ENCODE measurements around the gene RNF14. TPM values are rescaled to one million over a fixed set of nuclear protein-coding genes. Genes with fewer than 3 reads are reported as not detected.

The RNF14 gene
- total and polyA plus RNA-seq, 2 donors (not counting 3 experiments of a cell fraction or from before 2014, with no cell fraction given): 23.5 to 55.9 TPM

DNA sequence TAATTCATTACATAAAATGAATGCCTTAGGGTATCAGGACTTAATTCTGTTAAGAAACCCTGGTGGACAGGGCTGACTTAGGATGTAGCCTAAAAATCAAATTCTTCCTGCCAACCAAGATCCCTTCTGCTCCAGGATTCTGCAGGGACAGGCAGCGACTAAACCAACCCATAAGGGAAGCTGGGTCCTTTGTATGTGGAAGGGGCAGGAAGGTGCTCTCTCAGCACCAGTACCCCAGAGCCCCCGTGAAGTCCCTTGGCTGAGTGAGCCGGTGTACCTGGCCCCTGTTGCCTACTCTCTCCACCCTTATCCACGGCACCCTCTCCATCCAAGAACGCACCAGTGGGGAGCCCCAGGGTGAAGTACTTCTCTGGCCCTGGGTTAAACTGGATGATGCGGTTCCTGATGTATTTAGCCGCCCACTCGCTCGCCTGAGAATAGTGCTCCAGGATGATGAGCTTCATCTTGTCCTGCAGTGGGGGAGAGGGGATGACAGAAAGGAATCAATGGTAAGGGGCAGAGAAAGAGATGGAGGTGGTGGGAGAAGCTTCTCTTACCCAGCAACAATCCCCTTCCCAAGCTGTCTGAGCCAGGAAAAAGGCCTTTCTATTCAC lies 42.8 kb downstream of the RNF14 start:
- no peak for TF ChIP-seq POLR2A (IDR thresholded peaks at IDR 0.05; ENCODE audit: low read depth, low read length)
- TF ChIP-seq GATA2 (IDR thresholded peaks at IDR 0.05; ENCODE audit: insufficient read depth, insufficient read length, low read depth, low read length): no peak
- TF ChIP-seq, protein P1, sequence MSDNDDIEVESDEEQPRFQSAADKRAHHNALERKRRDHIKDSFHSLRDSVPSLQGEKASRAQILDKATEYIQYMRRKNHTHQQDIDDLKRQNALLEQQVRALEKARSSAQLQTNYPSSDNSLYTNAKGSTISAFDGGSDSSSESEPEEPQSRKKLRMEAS (IDR thresholded peaks at IDR 0.05; ENCODE audit: insufficient read depth, insufficient read length): no peak
- TF ChIP-seq EZH2 (IDR thresholded peaks at IDR 0.05; ENCODE audit: borderline replicate concordance, low read depth, low read length, severe bottlenecking): no peak
- TF ChIP-seq MYC (IDR thresholded peaks at IDR 0.05; ENCODE audit: low read depth, low read length): no peak
- no peak for TF ChIP-seq JUN (IDR thresholded peaks at IDR 0.05; ENCODE audit: borderline replicate concordance, insufficient read depth, insufficient read length, low read depth)
- TF ChIP-seq, protein P2, sequence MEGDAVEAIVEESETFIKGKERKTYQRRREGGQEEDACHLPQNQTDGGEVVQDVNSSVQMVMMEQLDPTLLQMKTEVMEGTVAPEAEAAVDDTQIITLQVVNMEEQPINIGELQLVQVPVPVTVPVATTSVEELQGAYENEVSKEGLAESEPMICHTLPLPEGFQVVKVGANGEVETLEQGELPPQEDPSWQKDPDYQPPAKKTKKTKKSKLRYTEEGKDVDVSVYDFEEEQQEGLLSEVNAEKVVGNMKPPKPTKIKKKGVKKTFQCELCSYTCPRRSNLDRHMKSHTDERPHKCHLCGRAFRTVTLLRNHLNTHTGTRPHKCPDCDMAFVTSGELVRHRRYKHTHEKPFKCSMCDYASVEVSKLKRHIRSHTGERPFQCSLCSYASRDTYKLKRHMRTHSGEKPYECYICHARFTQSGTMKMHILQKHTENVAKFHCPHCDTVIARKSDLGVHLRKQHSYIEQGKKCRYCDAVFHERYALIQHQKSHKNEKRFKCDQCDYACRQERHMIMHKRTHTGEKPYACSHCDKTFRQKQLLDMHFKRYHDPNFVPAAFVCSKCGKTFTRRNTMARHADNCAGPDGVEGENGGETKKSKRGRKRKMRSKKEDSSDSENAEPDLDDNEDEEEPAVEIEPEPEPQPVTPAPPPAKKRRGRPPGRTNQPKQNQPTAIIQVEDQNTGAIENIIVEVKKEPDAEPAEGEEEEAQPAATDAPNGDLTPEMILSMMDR (IDR thresholded peaks at IDR 0.05; ENCODE audit: extremely low read depth in 1 of 2, insufficient read depth in 1 of 2, low read depth in 1 of 2, low read length in 2 of 2): no peak
- no peak for TF ChIP-seq FOS (IDR thresholded peaks at IDR 0.05; ENCODE audit: borderline replicate concordance, insufficient read depth, low read length)
- TF ChIP-seq POLR2AphosphoS5 (IDR thresholded peaks at IDR 0.05; ENCODE audit: insufficient read depth, low read depth, low read length): no peak
- Histone ChIP-seq H3K9me3 (replicated peaks; ENCODE audit: control insufficient read depth, insufficient read depth, low read length) (no peaks in the 10 kb centered on the region), H3K36me3 (ENCODE audit: control insufficient read depth in 2 of 2, extremely low read depth in 1 of 2, insufficient read depth in 2 of 2, low read length in 2 of 2) (no peaks in the 10 kb centered on the region), H3K9me1 (replicated peaks; ENCODE audit: control insufficient read depth, extremely low read depth, insufficient read depth, low read length) (no peaks in the 10 kb centered on the region), H3K4me2 (ENCODE audit: insufficient read depth, low read length) (peak overlapping the region; percentile 76), H3K4me3 (replicated peaks in 1 of 3; ENCODE audit: insufficient read depth in 1 of 3, low read depth in 1 of 3, low read length in 3 of 3) (no peak overlapping the region), H2AFZ (ENCODE audit: low read depth, low read length) (no peak overlapping the region), H3K27ac (ENCODE audit: insufficient read depth, low read depth, low read length) (no peak overlapping the region), H3K79me2 (ENCODE audit: control insufficient read depth, insufficient read depth, low read length) (no peaks in the 10 kb centered on the region), H3K9ac (replicated peaks; ENCODE audit: extremely low read depth, insufficient read depth, low read length) (no peak overlapping the region), H4K20me1 (replicated peaks; ENCODE audit: control insufficient read depth, extremely low read depth, insufficient read depth, low read length) (no peaks in the 10 kb centered on the region), H3K27me3 (ENCODE audit: control insufficient read depth in 2 of 2, insufficient read depth in 2 of 2, low read length in 2 of 2) (no peaks in the 10 kb centered on the region), H3K4me1 (ENCODE audit: control insufficient read depth, extremely low read depth, insufficient read depth, low read length) (peaks cover 45% of the 10 kb centered on the region)
- intact Hi-C loops (cut with micrococcal nuclease) (loop anchor here (1.0 to 10.0 kb wide), 6 partner anchors 8 to 343 kb away; partner anchors contain the start of genes ARAP3 and SPRY4), dilution Hi-C loops (cut with MboI; ENCODE audit: extremely low pct_ligation_motif_present, low sequenced_read_pairs) (no loop called here)
- no TSS peak for BruUV-seq (replicated peaks)
- no peak for FAIRE-seq
- POLR2A ChIA-PET: interaction anchor here (0.5 kb wide), 1 partner anchor 209 kb away, joined by 3 read pairs; no protein-coding TSS in a partner anchor
- CTCF ChIA-PET: interaction anchor here (0.6 to 10.0 kb wide), 29 partner anchors 8 to 537 kb away, joined by 3 to 122 read pairs (median 5); partner anchors contain the start of genes NDFIP1 and RNF14
- DNase-seq (ENCODE audit: low read depth, low spot score): no peak

Measured in endothelial cell of umbilical vein (primary cell).